ENCODE results near the gene CDK10.

CDK10 gene

DNA sequence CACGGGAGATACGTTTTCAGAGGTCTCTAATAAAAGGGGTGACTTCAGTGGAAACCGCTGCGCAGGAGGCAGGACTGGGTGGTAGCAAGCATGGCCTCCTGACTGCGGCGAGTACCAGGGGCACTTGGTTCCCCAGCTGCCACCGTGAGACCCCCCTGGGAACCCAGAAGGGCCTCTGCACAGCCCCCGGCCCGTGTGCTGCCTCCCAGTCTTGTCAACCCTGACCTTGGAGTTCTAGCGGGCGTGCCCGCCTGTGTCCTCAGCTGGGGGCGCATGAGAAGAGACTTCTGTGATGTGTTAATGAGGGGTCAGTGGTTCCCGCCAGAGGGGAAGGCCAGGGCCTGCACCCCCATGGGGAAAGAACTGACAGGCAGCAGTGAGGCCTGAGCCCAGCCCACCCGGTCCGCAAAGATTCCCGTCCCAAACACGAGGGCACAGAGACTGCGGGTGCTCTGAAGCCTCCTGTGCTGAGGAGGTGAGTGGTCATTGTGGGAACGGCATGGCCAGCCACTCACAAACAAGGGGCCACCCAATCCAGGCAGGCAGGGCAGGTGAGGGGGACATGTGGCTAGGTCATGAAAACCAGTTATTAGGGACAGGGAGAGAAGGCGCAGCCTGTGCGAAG, 44.2 kb downstream of the CDK10 start:
- ChIA-PET CTCF (no interaction called here), POLR2A (no interaction called here)
- TF ChIP-seq ELF4 (IDR thresholded peaks at IDR 0.05) (no peak), SP1 (IDR thresholded peaks at IDR 0.05) (no peak), SUZ12 (IDR thresholded peaks at IDR 0.05) (no peak), TARDBP (IDR thresholded peaks at IDR 0.05) (no peak), BHLHE40 (IDR thresholded peaks at IDR 0.05; ENCODE audit: borderline replicate concordance) (no peak)
- TF ChIP-seq, protein P1, sequence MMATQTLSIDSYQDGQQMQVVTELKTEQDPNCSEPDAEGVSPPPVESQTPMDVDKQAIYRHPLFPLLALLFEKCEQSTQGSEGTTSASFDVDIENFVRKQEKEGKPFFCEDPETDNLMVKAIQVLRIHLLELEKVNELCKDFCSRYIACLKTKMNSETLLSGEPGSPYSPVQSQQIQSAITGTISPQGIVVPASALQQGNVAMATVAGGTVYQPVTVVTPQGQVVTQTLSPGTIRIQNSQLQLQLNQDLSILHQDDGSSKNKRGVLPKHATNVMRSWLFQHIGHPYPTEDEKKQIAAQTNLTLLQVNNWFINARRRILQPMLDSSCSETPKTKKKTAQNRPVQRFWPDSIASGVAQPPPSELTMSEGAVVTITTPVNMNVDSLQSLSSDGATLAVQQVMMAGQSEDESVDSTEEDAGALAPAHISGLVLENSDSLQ (IDR thresholded peaks at IDR 0.05): no peak
- no peak for DNase-seq (ENCODE audit: extremely low spot score)

DNA sequence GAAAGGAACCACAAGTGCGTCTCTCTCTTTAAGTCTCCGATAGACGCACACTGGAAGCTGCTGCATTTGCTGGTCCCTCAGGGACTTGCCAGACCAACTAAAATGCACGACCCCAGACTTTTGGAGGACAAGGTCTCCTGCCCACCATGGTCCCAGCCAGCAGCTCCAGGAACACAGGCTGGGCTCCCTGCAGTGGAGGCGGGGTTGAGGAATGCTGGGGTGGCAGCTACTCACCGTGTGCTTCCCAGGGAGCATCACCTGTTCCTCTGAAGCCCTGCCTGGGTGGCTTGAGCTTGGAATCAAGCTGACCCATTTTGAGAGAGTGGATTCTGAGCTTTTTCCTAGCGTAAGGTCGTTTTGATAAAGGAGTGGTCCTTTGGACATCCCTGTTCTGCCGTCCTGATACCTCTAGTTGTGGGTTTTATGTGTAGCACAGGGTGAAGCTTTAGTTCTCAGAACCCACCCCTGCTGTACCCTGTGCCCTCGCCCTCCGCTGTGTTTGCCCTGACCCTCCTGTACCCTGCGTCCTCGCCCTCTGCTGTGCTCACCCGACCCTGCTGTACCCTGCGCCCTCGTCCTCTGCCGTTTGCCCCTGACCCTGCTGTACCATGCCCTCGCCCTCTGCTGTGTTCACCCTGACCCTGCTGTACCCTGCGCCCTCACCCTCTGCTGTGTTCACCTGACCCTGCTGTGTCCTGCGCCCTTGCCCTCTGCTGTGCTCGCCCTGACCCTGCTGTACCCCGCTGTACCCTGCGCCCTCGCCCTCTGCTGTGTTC, 45.8 kb downstream of the CDK10 start:
- CTCF ChIA-PET: interaction anchor here (0.5 kb wide), 1 partner anchor 76 kb away, joined by 7 read pairs; no protein-coding TSS in a partner anchor
- TF ChIP-seq SUZ12 (IDR thresholded peaks at IDR 0.05) (no peak), SP1 (IDR thresholded peaks at IDR 0.05) (no peak), FOXM1 (IDR thresholded peaks at IDR 0.05; ENCODE audit: borderline replicate concordance) (no peak), HDGF (IDR thresholded peaks at IDR 0.05; ENCODE audit: borderline replicate concordance) (no peak), TARDBP (IDR thresholded peaks at IDR 0.05) (no peak), FOXA1 (IDR thresholded peaks at IDR 0.05) (no peak), NFRKB (IDR thresholded peaks at IDR 0.05) (no peak), LEF1 (IDR thresholded peaks at IDR 0.05; ENCODE audit: borderline replicate concordance) (no peak), ZNF384 (IDR thresholded peaks at IDR 0.05) (no peak), CTBP1 (IDR thresholded peaks at IDR 0.05; ENCODE audit: borderline replicate concordance) (no peak), ARNT (IDR thresholded peaks at IDR 0.05) (no peak), FOXK2 (IDR thresholded peaks at IDR 0.05) (no peak), BHLHE40 (IDR thresholded peaks at IDR 0.05; ENCODE audit: borderline replicate concordance) (no peak)
- POLR2A ChIA-PET: interaction anchor here (0.8 kb wide), 1 partner anchor 9 kb away, joined by 3 read pairs; no protein-coding TSS in a partner anchor

DNA sequence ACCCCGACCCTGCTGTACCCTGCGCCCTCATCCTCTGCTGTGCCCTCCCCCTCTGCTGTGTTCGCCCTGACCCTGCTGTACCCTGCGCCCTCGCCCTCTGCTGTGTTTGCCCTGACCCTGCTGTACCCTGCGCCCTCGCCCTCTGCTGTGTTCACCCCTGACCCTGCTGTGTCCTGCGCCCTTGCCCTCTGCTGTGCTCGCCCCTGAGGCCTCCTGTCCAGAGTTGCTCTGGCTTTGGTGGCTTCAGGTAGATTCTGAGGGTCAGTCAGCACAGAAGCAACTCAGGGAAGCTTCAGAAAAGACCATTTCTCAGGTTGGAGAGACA, 46.4 kb downstream of the CDK10 start:
- TF ChIP-seq ZNF384 (IDR thresholded peaks at IDR 0.05) (no peak), CTBP1 (IDR thresholded peaks at IDR 0.05; ENCODE audit: borderline replicate concordance) (no peak), LEF1 (IDR thresholded peaks at IDR 0.05; ENCODE audit: borderline replicate concordance) (no peak)
- TF ChIP-seq, protein P1 (IDR thresholded peaks at IDR 0.05): no peak
- POLR2A ChIA-PET: no interaction called here
- CTCF ChIA-PET: interaction anchor here (0.5 kb wide), 1 partner anchor 76 kb away, joined by 7 read pairs; no protein-coding TSS in a partner anchor
- DNase-seq (ENCODE audit: extremely low spot score): no peak

More for the DNA sequence above, 45.8 kb downstream of the CDK10 start:
- no peak for DNase-seq (ENCODE audit: extremely low spot score)

DNA sequence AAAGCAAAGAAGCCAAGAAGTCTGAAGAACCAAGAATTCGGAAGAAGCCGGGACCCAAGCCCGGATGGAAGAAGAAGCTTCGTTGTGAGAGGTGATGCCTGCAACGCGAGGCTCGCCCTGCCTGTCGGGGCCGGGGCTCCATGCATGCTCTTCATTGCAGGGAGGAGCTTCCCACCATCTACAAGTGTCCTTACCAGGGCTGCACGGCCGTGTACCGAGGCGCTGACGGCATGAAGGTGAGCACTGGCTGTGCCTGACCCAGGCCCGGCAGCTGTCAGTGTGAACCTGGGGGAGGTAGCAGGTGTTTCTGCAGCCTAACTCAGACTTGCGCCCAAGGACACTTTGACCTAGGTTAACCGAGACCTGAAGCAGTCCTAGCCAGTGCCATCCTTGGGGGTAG, 46.8 kb downstream of the CDK10 start:
- ChIA-PET CTCF (no interaction called here), POLR2A (interaction anchor here (0.8 to 1.6 kb wide), 2 partner anchors 9 to 13 kb away, joined by 4 read pairs; partner anchors contain the start of gene VPS9D1)
- no peak for DNase-seq (ENCODE audit: extremely low spot score)
- no peak for TF ChIP-seq SUZ12 (IDR thresholded peaks at IDR 0.05)
- TF ChIP-seq ELF4 (IDR thresholded peaks at IDR 0.05): no peak
- no peak for TF ChIP-seq FOXM1 (IDR thresholded peaks at IDR 0.05; ENCODE audit: borderline replicate concordance)
- TF ChIP-seq HDGF (IDR thresholded peaks at IDR 0.05; ENCODE audit: borderline replicate concordance): no peak
- no peak for TF ChIP-seq LEF1 (IDR thresholded peaks at IDR 0.05; ENCODE audit: borderline replicate concordance)
- TF ChIP-seq BHLHE40 (IDR thresholded peaks at IDR 0.05; ENCODE audit: borderline replicate concordance): no peak
- no peak for TF ChIP-seq ZNF384 (IDR thresholded peaks at IDR 0.05)
- no peak for TF ChIP-seq L3MBTL2 (conservative IDR thresholded peaks at IDR 0.05)
- no peak for TF ChIP-seq CTBP1 (IDR thresholded peaks at IDR 0.05; ENCODE audit: borderline replicate concordance)
- TF ChIP-seq, protein P1 (IDR thresholded peaks at IDR 0.05): no peak
- TF ChIP-seq TARDBP (IDR thresholded peaks at IDR 0.05): no peak

DNA sequence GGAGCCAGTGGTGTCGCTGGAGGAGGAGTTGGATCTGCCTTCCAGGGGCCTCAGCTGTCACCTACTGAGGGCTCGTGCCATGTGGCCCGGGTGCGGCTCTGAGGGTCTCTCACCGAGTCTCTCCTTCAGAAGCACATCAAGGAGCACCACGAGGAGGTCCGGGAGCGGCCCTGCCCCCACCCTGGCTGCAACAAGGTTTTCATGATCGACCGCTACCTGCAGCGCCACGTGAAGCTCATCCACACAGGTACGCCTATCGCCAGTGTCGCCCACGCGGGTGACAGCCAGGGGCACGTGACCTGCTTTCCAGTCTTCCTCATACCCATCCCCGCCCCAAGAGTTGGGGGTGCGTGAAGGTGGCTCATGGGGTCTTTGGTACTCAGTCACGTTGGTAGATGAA, 47.3 kb downstream of the CDK10 start:
- ChIA-PET CTCF (no interaction called here), POLR2A (interaction anchor here (0.8 to 1.6 kb wide), 3 partner anchors 9 to 13 kb away, joined by 3 to 4 read pairs (median 4); partner anchors contain the start of gene VPS9D1)
- TF ChIP-seq FOXA1 (IDR thresholded peaks at IDR 0.05) (no peak), L3MBTL2 (conservative IDR thresholded peaks at IDR 0.05) (no peak), LEF1 (IDR thresholded peaks at IDR 0.05; ENCODE audit: borderline replicate concordance) (no peak), ZNF384 (IDR thresholded peaks at IDR 0.05) (no peak), FOXM1 (IDR thresholded peaks at IDR 0.05; ENCODE audit: borderline replicate concordance) (no peak)
- TF ChIP-seq, protein P1 (IDR thresholded peaks at IDR 0.05): no peak
- DNase-seq (ENCODE audit: extremely low spot score): no peak

DNA sequence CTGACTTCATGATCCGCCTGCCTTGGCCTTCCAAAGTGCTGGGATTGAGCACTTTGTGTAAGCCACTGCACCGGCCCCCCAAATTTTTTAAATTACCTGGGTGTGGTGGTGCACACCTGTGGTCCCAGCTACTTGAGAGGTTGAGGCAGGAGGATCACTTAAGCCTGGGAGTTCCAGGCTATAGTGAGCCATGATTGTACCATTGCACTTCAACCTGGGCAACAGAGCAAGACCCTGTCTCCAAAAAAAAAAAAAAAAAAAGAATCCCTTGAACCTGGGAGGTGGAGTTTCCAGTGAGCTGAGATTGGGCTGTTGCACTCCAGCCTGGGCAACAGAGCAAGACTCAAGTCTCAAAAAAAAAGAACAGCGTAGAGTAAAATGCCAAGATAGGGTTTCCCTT, 50.1 kb downstream of the CDK10 start:
- DNase-seq (ENCODE audit: extremely low spot score): no peak
- TF ChIP-seq BHLHE40 (IDR thresholded peaks at IDR 0.05; ENCODE audit: borderline replicate concordance) (no peak), FOXA1 (IDR thresholded peaks at IDR 0.05) (no peak), ZNF384 (IDR thresholded peaks at IDR 0.05) (no peak), TARDBP (IDR thresholded peaks at IDR 0.05) (no peak), FOXM1 (IDR thresholded peaks at IDR 0.05; ENCODE audit: borderline replicate concordance) (no peak), ARNT (IDR thresholded peaks at IDR 0.05) (no peak), CTBP1 (IDR thresholded peaks at IDR 0.05; ENCODE audit: borderline replicate concordance) (no peak), SUZ12 (IDR thresholded peaks at IDR 0.05) (no peak), L3MBTL2 (conservative IDR thresholded peaks at IDR 0.05) (no peak), HDGF (IDR thresholded peaks at IDR 0.05; ENCODE audit: borderline replicate concordance) (no peak), SP1 (IDR thresholded peaks at IDR 0.05) (no peak), LEF1 (IDR thresholded peaks at IDR 0.05; ENCODE audit: borderline replicate concordance) (no peak)
- TF ChIP-seq, protein P1 (IDR thresholded peaks at IDR 0.05): no peak
- ChIA-PET POLR2A (no interaction called here), CTCF (interaction anchor here (0.7 kb wide), 1 partner anchor 186 kb away, joined by 6 read pairs; the partner anchor contains the start of gene TUBB3)

All from HEK293T (cell line).